ENCODE results near the gene TPM2.

TPM2 gene

GRCh38 chr9:35661756-35662350, 27.9 kb downstream of the TPM2 start:
- no peak for TF ChIP-seq CTCF (IDR thresholded peaks at IDR 0.05; ENCODE audit: insufficient read depth, low read depth, low read length, missing control alignments)
- no peak for DNase-seq (ENCODE audit: low read depth)
- H3K4me3 ChIP-seq (ENCODE audit: low read depth, low read length): no peak overlapping the region

GRCh38 chr9:35660966-35661415, 28.7 kb downstream of the TPM2 start:
- TF ChIP-seq CTCF (IDR thresholded peaks at IDR 0.05; ENCODE audit: insufficient read depth, low read depth, low read length, missing control alignments): no peak

GRCh38 chr9:35659340-35659739, 30.4 kb downstream of the TPM2 start:
- peak overlapping the region; percentile 89 for H3K4me3 ChIP-seq (ENCODE audit: low read depth, low read length)
- no peak for TF ChIP-seq CTCF (IDR thresholded peaks at IDR 0.05; ENCODE audit: insufficient read depth, low read depth, low read length, missing control alignments)

More at GRCh38 chr9:35660966-35661415, 28.7 kb downstream of the TPM2 start:
- no peak for DNase-seq (ENCODE audit: low read depth)
- H3K4me3 ChIP-seq (ENCODE audit: low read depth, low read length): no peak overlapping the region

GRCh38 chr9:35658968-35659220, 30.8 kb downstream of the TPM2 start:
- peak; percentile 46 for DNase-seq (ENCODE audit: low read depth)
- TF ChIP-seq CTCF (IDR thresholded peaks at IDR 0.05; ENCODE audit: insufficient read depth, low read depth, low read length, missing control alignments): no peak
- H3K4me3 ChIP-seq (ENCODE audit: low read depth, low read length): peak overlapping the region; percentile 89

More at GRCh38 chr9:35659340-35659739, 30.4 kb downstream of the TPM2 start:
- DNase-seq (ENCODE audit: low read depth): peak; percentile 34

GRCh38 chr9:35658137-35658967, 31.4 kb downstream of the TPM2 start, which contains the start of gene CCDC107:
CCDC107 (plus strand) TSS chr9:35658292; CDS start chr9:35658380, 88 bp downstream.
- H3K4me3 ChIP-seq (ENCODE audit: low read depth, low read length): peak within 1 kb of the TSS; percentile 89

GRCh38 chr9:35657546-35658136, 32.1 kb downstream of the TPM2 start, which contains the start of gene RMRP:
RMRP (minus strand) TSS chr9:35658019.
- TF ChIP-seq CTCF (IDR thresholded peaks at IDR 0.05; ENCODE audit: insufficient read depth, low read depth, low read length, missing control alignments): peak; percentile 15
- peak within 1 kb of the TSS; percentile 89 for H3K4me3 ChIP-seq (ENCODE audit: low read depth, low read length)

More at GRCh38 chr9:35658137-35658967, 31.4 kb downstream of the TPM2 start, which contains the start of gene CCDC107:
- peak; percentile 80 for TF ChIP-seq CTCF (IDR thresholded peaks at IDR 0.05; ENCODE audit: insufficient read depth, low read depth, low read length, missing control alignments)
- DNase-seq (ENCODE audit: low read depth): peak; percentile 93

More at GRCh38 chr9:35657546-35658136, 32.1 kb downstream of the TPM2 start, which contains the start of gene RMRP:
- peak; percentile 99 for DNase-seq (ENCODE audit: low read depth)

Measured in GM12865 (cell line).